HUES6 (cell line): ENCODE results near the gene NRROS.
A peak's percentile ranks its signal among the peaks of the same experiment; 100 is the strongest.
"Not testable (repeated sequence)": the region's sequence is repeated elsewhere in the genome, so short reads cannot be mapped to it uniquely, and the experiment has no call there.

Experiments used
- H3K27ac ChIP-seq: 2 replicates; pipeline ENCODE4 v1.7.0; 2013; ENCODE audit warnings: low read depth, mild to moderate bottlenecking, low read length, inconsistent platforms
- H3K27me3 ChIP-seq: 2 replicates; pipeline ENCODE4 v1.6.1; 2013; ENCODE audit warnings: low read length; ENCODE audit not compliant: control insufficient read depth, insufficient read depth
- H3K36me3 ChIP-seq: 2 replicates; pipeline ENCODE4 v1.6.1; 2013; ENCODE audit warnings: low read length; ENCODE audit not compliant: control insufficient read depth, insufficient read depth
- H3K4me1 ChIP-seq: 2 replicates; pipeline ENCODE4 v1.6.1; 2013; ENCODE audit warnings: low read length; ENCODE audit not compliant: control insufficient read depth, insufficient read depth
- H3K4me3 ChIP-seq: 2 replicates; pipeline ENCODE4 v1.5.1; 2013; ENCODE audit warnings: low read depth, low read length
- H3K9ac ChIP-seq: one replicate; pipeline ENCODE4 v1.6.1; 2013; ENCODE audit warnings: mild to moderate bottlenecking, low read length
- H3K9me3 ChIP-seq: 2 replicates; pipeline ENCODE4 v1.6.1; 2013; ENCODE audit warnings: low read depth, low read length; ENCODE audit not compliant: control insufficient read depth, insufficient read depth

NRROS gene

GRCh38 chr3:196639483-196640296, at the start of gene NRROS:
Gene NRROS (plus strand): TSS chr3:196639694. CDS start chr3:196654540, 14,846 bp downstream.
- H3K9me3 ChIP-seq = no peaks in the 10 kb centered on the region
- H3K27ac ChIP-seq = peak within 1 kb of the TSS; percentile 66; the same call in 1 of the 2 replicates
- peaks cover 14% of the 10 kb centered on the region for H3K27me3 ChIP-seq
- H3K4me3 ChIP-seq = peak within 1 kb of the TSS; percentile 54
- peak within 1 kb of the TSS; percentile 58 for H3K9ac ChIP-seq
- no peaks in the 10 kb centered on the region for H3K36me3 ChIP-seq
- peaks cover 21% of the 10 kb centered on the region for H3K4me1 ChIP-seq

DNA sequence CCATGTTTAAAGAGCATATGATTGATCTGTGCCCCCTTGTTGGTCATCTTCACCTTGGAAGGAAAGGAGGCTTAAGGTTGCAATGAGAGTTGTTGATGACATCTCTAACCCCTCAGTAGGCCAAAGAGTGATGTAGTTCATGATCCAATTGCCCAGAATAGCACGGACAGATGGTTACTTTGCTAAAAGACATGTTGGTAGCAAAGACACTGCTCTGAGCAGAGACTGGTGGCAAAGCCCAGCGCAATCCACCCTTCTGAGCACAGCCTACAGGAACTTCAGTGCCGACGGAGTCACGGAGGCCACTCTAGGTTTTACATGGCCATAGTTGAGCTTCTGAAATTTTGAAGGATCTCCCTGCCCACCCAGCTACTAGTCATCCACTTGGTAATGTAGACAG, 49.2 kb upstream of the NRROS start:
- Histone ChIP-seq H3K36me3 (peaks cover 6% of the 10 kb centered on the region; the same call in 1 of the 2 replicates), H3K4me1 (0 out of 2 replicates have a peak, but pooled peaks cover 7% of the 10 kb centered on the region), H3K27me3 (no peaks in the 10 kb centered on the region), H3K4me3 (no peak overlapping the region), H3K27ac (no peak overlapping the region), H3K9me3 (no peaks in the 10 kb centered on the region), H3K9ac (no peak overlapping the region)

GRCh38 chr3:196596355-196596754, 43.1 kb upstream of the NRROS start:
- Histone ChIP-seq H3K4me3 (no peak overlapping the region), H3K4me1 (0 out of 2 replicates have a peak, but pooled peaks cover 3% of the 10 kb centered on the region), H3K36me3 (no peaks in the 10 kb centered on the region), H3K9me3 (no peaks in the 10 kb centered on the region), H3K27me3 (no peaks in the 10 kb centered on the region), H3K9ac (no peak overlapping the region), H3K27ac (no peak overlapping the region)

GRCh38 chr3:196597971-196598733, 41.3 kb upstream of the NRROS start:
- not testable (repeated sequence) for H3K9ac ChIP-seq, H3K4me3 ChIP-seq, H3K27ac ChIP-seq

GRCh38 chr3:196599734-196600128, 39.8 kb upstream of the NRROS start:
- H3K27ac ChIP-seq = no peak overlapping the region
- no peaks in the 10 kb centered on the region for H3K9me3 ChIP-seq
- H3K4me3 ChIP-seq = no peak overlapping the region
- H3K4me1 ChIP-seq = 0 out of 2 replicates have a peak, but pooled peaks cover 3% of the 10 kb centered on the region
- H3K9ac ChIP-seq = no peak overlapping the region
- H3K27me3 ChIP-seq = no peaks in the 10 kb centered on the region
- H3K36me3 ChIP-seq = no peaks in the 10 kb centered on the region

More at GRCh38 chr3:196597971-196598733, 41.3 kb upstream of the NRROS start:
- H3K9me3 ChIP-seq, H3K36me3 ChIP-seq, H3K27me3 ChIP-seq, H3K4me1 ChIP-seq: not testable (repeated sequence)

DNA sequence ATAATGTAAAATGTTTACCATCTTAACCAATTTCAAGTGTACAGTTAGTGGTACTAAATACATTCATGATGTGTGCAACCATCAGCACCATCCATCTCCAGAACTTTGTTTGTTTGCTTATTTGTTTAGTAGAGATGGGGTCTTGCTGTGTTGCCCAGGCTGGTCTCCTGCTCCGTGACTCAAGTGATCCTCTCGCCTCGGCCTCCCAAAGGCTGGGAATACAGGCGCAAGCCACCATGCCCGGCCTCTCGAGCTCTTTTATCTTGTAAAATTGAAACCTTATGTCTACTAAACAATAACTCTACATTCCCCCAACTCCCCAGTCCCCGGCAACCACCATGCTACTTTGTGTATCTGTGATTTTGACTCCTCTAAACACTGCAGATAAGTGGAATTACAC, 39.1 kb upstream of the NRROS start:
- H3K9ac ChIP-seq = no peak overlapping the region
- H3K27ac ChIP-seq = no peak overlapping the region
- no peaks in the 10 kb centered on the region for H3K27me3 ChIP-seq
- no peaks in the 10 kb centered on the region for H3K9me3 ChIP-seq
- H3K4me1 ChIP-seq = 0 out of 2 replicates have a peak, but pooled peaks cover 3% of the 10 kb centered on the region
- H3K4me3 ChIP-seq = no peak overlapping the region
- H3K36me3 ChIP-seq = no peaks in the 10 kb centered on the region

DNA sequence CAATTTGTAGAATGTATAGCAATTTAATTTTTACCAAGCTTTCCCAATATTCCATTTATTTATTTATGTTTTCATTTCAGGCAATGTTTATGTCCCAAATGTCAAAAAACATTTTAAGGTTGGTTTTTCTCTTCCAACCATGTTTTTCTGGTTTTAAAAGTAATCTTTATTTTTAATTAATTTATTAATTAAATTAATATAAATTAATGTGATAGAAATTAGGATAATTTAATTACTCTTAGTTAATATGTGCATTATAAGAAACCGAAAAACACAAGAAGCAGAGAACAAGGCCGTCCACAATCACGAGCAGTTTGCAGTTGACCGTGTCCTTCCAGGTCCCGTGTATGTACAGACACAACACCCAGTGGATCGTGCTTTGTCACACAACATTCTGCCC, 36.8 kb upstream of the NRROS start:
- Histone ChIP-seq H3K27ac (no peak overlapping the region), H3K36me3 (no peaks in the 10 kb centered on the region), H3K4me3 (no peak overlapping the region), H3K9me3 (no peaks in the 10 kb centered on the region), H3K9ac (no peak overlapping the region), H3K27me3 (no peaks in the 10 kb centered on the region), H3K4me1 (no peaks in the 10 kb centered on the region)

GRCh38 chr3:196603683-196604082, 35.8 kb upstream of the NRROS start:
- H3K9me3 ChIP-seq = no peaks in the 10 kb centered on the region

DNA sequence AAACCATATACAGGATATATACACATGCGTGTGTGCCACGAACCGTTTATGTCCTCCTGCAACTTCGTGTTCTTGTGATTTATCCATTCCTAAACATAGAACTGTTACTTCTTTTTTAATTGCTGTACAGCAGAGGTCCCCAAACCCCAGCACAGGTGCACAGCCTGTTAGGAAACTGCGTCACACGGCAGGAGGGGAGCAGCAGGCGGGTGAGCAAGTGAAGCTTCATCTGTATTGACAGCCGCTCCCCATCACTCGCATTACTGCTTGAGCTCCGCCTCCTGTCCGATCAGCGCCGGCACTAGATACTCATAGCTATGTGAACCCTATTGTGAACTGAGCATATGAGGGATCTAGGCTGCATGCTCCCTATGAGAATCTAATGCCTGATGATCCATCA, 34.9 kb upstream of the NRROS start:
- no peak overlapping the region for H3K4me3 ChIP-seq
- H3K27ac ChIP-seq = no peak overlapping the region
- H3K9ac ChIP-seq = no peak overlapping the region
- H3K36me3 ChIP-seq = no peaks in the 10 kb centered on the region
- peaks cover 2% of the 10 kb centered on the region for H3K4me1 ChIP-seq
- no peaks in the 10 kb centered on the region for H3K27me3 ChIP-seq
- H3K9me3 ChIP-seq = no peaks in the 10 kb centered on the region

More at GRCh38 chr3:196603683-196604082, 35.8 kb upstream of the NRROS start:
- no peak overlapping the region for H3K9ac ChIP-seq
- H3K4me3 ChIP-seq = no peak overlapping the region
- no peak overlapping the region for H3K27ac ChIP-seq
- no peaks in the 10 kb centered on the region for H3K27me3 ChIP-seq
- H3K36me3 ChIP-seq = no peaks in the 10 kb centered on the region
- no peaks in the 10 kb centered on the region for H3K4me1 ChIP-seq

DNA sequence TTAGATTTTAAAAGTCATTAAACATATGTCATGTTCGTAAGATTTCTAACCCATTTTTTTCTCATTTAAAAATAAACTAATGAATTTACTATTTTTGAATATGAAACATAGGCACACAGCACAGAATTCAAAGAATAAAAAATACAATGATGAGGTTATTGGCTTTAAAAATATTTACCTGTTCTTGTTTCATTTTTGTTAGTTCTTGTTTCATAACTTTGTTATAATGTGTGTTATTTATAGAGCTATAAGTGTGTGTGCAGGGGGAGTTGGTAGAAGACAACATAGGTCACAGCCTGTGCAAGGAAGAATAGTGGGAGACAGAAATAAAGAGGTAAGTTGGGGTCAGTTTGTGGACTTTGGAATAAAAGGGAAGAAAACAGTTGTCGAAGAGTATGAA, 30.8 kb upstream of the NRROS start:
- H3K4me1 ChIP-seq = peaks cover 20% of the 10 kb centered on the region
- no peak overlapping the region for H3K27ac ChIP-seq
- H3K4me3 ChIP-seq = no peak overlapping the region
- H3K9me3 ChIP-seq = no peaks in the 10 kb centered on the region
- no peak overlapping the region for H3K9ac ChIP-seq
- no peaks in the 10 kb centered on the region for H3K36me3 ChIP-seq
- H3K27me3 ChIP-seq = no peaks in the 10 kb centered on the region

- peaks cover 20% of the 10 kb centered on the region for H3K4me1 ChIP-seq
- no peaks in the 10 kb centered on the region for H3K9me3 ChIP-seq
- no peaks in the 10 kb centered on the region for H3K36me3 ChIP-seq
- H3K4me3 ChIP-seq = no peak overlapping the region
- H3K9ac ChIP-seq = no peak overlapping the region
- no peak overlapping the region for H3K27ac ChIP-seq
- H3K27me3 ChIP-seq = no peaks in the 10 kb centered on the region
Measured at GRCh38 chr3:196609343-196609775, 30.1 kb upstream of the NRROS start.
